ENCODE results near the gene CHRM5.

CHRM5 gene

DNA sequence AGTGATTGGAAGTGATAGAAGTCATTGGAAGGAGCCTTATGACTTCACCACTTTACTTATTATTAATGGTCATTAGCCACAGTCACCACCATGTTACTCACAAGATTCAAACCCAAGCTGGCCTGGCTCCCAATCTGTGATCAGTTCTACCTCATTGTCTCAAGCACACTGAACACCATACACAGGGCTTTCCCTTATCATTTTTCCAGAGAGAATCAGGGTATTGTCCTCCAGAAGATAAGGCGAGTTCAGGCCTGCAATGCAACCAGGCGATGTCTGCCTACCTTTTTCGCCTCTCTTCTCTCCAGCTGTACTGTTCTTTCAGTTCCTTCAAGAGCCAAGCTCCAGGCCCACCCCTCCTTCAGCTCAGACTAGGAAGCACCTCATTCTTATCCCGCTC lies 108.5 kb downstream of the CHRM5 start:
- in situ Hi-C loops (cut with HindIII; ENCODE audit: low sequenced_read_pairs) = no loop called here
- H3K4me3 ChIP-seq (ENCODE audit: low read depth, low read length) = no peak overlapping the region
- DNase-seq (ENCODE audit: low read depth) = no peak
- TF ChIP-seq, protein P1, sequence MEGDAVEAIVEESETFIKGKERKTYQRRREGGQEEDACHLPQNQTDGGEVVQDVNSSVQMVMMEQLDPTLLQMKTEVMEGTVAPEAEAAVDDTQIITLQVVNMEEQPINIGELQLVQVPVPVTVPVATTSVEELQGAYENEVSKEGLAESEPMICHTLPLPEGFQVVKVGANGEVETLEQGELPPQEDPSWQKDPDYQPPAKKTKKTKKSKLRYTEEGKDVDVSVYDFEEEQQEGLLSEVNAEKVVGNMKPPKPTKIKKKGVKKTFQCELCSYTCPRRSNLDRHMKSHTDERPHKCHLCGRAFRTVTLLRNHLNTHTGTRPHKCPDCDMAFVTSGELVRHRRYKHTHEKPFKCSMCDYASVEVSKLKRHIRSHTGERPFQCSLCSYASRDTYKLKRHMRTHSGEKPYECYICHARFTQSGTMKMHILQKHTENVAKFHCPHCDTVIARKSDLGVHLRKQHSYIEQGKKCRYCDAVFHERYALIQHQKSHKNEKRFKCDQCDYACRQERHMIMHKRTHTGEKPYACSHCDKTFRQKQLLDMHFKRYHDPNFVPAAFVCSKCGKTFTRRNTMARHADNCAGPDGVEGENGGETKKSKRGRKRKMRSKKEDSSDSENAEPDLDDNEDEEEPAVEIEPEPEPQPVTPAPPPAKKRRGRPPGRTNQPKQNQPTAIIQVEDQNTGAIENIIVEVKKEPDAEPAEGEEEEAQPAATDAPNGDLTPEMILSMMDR (IDR thresholded peaks at IDR 0.05; ENCODE audit: low read depth, low read length, missing control alignments) = no peak

DNA sequence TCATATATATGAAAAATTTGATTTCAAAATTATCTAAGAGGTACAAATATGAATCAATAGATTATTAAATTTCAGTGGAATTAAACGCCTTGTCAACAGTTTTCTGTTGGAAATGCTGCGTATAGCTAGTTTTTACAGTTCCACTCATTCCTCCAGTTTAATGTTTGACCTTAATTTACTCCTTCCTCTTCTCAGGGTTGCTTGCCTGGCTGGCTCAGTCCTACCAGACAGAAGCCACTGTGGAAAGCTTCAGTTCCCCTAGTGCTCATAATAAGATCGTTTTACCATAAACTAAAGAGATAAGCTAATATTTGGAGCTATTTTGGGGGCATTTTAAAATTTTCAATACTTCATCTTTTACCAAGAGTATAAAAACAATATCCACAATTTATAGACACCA lies 110.6 kb downstream of the CHRM5 start:
- in situ Hi-C loops (cut with HindIII; ENCODE audit: low sequenced_read_pairs) = no loop called here
- DNase-seq (ENCODE audit: low read depth) = no peak
- TF ChIP-seq, protein P1 (IDR thresholded peaks at IDR 0.05; ENCODE audit: low read depth, low read length, missing control alignments) = no peak
- no peak overlapping the region for H3K4me3 ChIP-seq (ENCODE audit: low read depth, low read length)

GRCh38 chr15:34079904-34080303 lies 111.6 kb downstream of the CHRM5 start:
- in situ Hi-C loops (cut with HindIII; ENCODE audit: low sequenced_read_pairs) = no loop called here
- DNase-seq (ENCODE audit: low read depth) = no peak
- no peak overlapping the region for H3K4me3 ChIP-seq (ENCODE audit: low read depth, low read length)
- TF ChIP-seq, protein P1 (IDR thresholded peaks at IDR 0.05; ENCODE audit: low read depth, low read length, missing control alignments) = no peak

DNA sequence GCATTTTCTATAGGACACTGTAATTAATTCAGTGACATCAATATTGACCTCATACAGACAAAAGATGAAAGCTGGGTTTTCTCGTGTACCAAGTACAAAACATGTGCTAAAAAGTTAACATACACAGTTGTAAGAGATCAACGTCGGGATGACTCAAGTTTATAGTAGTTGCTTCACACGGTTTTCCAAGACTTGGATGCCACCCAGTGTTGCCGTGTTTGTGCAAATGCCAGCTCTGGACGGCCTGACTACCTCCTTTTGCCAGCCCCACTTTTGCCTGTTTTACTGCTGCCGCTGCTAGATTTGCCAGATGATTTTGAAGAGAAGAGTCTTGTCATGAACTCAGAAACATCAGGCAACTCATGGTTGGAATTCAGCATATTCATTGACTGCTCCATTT lies 115.8 kb downstream of the CHRM5 start:
- no peak for DNase-seq (ENCODE audit: low read depth)
- in situ Hi-C loops (cut with HindIII; ENCODE audit: low sequenced_read_pairs) = no loop called here
- no peak overlapping the region for H3K4me3 ChIP-seq (ENCODE audit: low read depth, low read length)
- TF ChIP-seq, protein P1 (IDR thresholded peaks at IDR 0.05; ENCODE audit: low read depth, low read length, missing control alignments) = no peak

DNA sequence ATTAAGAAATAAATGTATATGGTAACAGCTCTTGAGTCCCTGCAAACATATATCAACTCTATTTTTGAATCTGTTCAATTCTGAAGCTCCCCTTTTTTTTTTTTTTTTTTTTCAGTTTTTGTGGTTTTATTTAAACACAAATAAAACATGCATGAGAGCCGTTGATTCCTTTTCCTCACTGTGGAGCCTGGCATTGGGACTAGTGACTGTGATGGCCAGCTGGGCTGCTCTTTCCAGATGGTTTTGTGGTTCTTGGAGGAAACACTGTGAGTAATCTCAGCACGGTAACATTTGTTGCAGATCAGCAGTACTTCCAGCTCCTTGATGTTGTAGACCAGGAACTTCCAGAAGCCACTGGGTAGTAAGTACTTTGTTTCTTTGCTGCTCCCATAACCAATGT lies 117.4 kb downstream of the CHRM5 start:
- in situ Hi-C loops (cut with HindIII; ENCODE audit: low sequenced_read_pairs) = no loop called here
- TF ChIP-seq, protein P1 (IDR thresholded peaks at IDR 0.05; ENCODE audit: low read depth, low read length, missing control alignments) = no peak
- DNase-seq (ENCODE audit: low read depth) = peak; percentile 49
- no peak overlapping the region for H3K4me3 ChIP-seq (ENCODE audit: low read depth, low read length)

DNA sequence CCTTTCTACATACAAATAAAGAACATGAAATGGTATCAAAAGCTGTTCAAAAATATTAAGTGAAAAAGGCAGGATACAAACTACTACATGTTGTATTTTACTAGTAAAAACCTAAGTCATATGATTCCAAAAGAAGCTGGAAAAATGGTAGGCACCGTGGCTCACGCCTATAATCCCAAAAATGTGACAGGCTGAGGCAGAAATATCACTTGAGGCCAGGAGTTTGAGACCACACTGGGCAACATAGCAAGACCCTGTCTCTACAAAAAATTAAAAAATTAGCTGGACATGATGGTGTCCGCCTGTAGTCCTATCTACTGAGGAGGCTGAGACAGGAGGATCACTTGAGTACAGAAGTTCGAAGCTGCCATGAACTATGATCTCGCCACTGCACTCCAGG lies 131.6 kb downstream of the CHRM5 start:
- in situ Hi-C loops (cut with HindIII; ENCODE audit: low sequenced_read_pairs) = loop anchor here (5.0 kb wide), 1 partner anchor 97 kb away; no protein-coding TSS in a partner anchor
- TF ChIP-seq, protein P1 (IDR thresholded peaks at IDR 0.05; ENCODE audit: low read depth, low read length, missing control alignments) = no peak
- no peak overlapping the region for H3K4me3 ChIP-seq (ENCODE audit: low read depth, low read length)
- DNase-seq (ENCODE audit: low read depth) = no peak
